Middle frontal gyrus (tissue), 1 donor: ENCODE measurements around the gene ATG10.
"Not testable (repeated sequence)": the region's sequence is repeated elsewhere in the genome, so short reads cannot be mapped to it uniquely, and the experiment has no call there.

Experiments
- DNase-seq: peaks from one replicate; pipeline ENCODE4 v3.0.0-alpha.2; 2015; ENCODE audit warnings: low spot score; ENCODE audit errors: extremely low spot score

Gene ATG10

GRCh38 chr5:82119889-82120288, 148.1 kb downstream of the ATG10 start:
- DNase-seq = no peak

GRCh38 chr5:82129723-82130285, 158.0 kb downstream of the ATG10 start:
- no peak for DNase-seq

- DNase-seq = no peak
Observed at GRCh38 chr5:82130602-82131001, 158.8 kb downstream of the ATG10 start.

- DNase-seq = no peak
Observed at GRCh38 chr5:82137205-82137604, 165.4 kb downstream of the ATG10 start.

GRCh38 chr5:82139837-82140236, 168.0 kb downstream of the ATG10 start:
- not testable (repeated sequence) for DNase-seq

- DNase-seq = no peak
Observed at GRCh38 chr5:82142217-82142841, 170.5 kb downstream of the ATG10 start.

- DNase-seq = no peak
Observed at GRCh38 chr5:82142928-82143577, 171.2 kb downstream of the ATG10 start.

GRCh38 chr5:82147860-82148573, 176.2 kb downstream of the ATG10 start:
- no peak for DNase-seq

- no peak for DNase-seq
Observed at GRCh38 chr5:82149434-82149833, 177.6 kb downstream of the ATG10 start.

- no peak for DNase-seq
Observed at GRCh38 chr5:82150559-82150958, 178.7 kb downstream of the ATG10 start.

- no peak for DNase-seq
Observed at GRCh38 chr5:82151204-82151603, 179.4 kb downstream of the ATG10 start.

GRCh38 chr5:82151662-82152061, 179.8 kb downstream of the ATG10 start:
- no peak for DNase-seq

GRCh38 chr5:82152978-82153481, 181.2 kb downstream of the ATG10 start:
- DNase-seq = no peak

GRCh38 chr5:82154776-82155175, 183.0 kb downstream of the ATG10 start:
- DNase-seq = no peak

GRCh38 chr5:82155305-82155704, 183.5 kb downstream of the ATG10 start:
- no peak for DNase-seq

- no peak for DNase-seq
Observed at GRCh38 chr5:82156874-82157273, 185.1 kb downstream of the ATG10 start.

GRCh38 chr5:82158755-82159413, 187.1 kb downstream of the ATG10 start:
- no peak for DNase-seq

- DNase-seq = no peak
Observed at GRCh38 chr5:82160948-82161347, 189.1 kb downstream of the ATG10 start.

- no peak for DNase-seq
Observed at GRCh38 chr5:82162573-82162972, 190.8 kb downstream of the ATG10 start.

GRCh38 chr5:82163452-82164175, 191.8 kb downstream of the ATG10 start:
- DNase-seq = no peak
